GM10248 (cell line): ENCODE measurements around the gene ENGASE.
"Not testable (repeated sequence)": the region's sequence is repeated elsewhere in the genome, so short reads cannot be mapped to it uniquely, and the experiment has no call there.

Experiments
- CTCF ChIA-PET: fragments of 300-600 bp; sonication (Branson Sonifier 250); formaldehyde crosslinking; extraction: SDS; loops from one replicate; lab custom pipeline; 2021; ENCODE audit warnings: antibody characterized with exemption; lab: Yijun Ruan, JAX
- POLR2A ChIA-PET: fragments of 350-650 bp; sonication (Branson Sonifier 250); formaldehyde crosslinking; extraction: SDS; loops from one replicate; lab custom pipeline; 2020; ENCODE audit warnings: antibody characterized with exemption; lab: Yijun Ruan, JAX
- DNase-seq: peaks from one replicate; pipeline ENCODE4 v3.0.0; 2012; ENCODE audit errors: extremely low spot score
- CTCF ChIP-seq: IDR thresholded peaks from 2 replicates; pipeline ENCODE4 v1.5.1; 2012; ENCODE audit warnings: mild to moderate bottlenecking, low read depth; ENCODE audit errors: extremely low read depth, missing control alignments, control extremely low read depth

ENGASE gene

GRCh38 chr17:79073706-79074088, 927 bp upstream of the ENGASE start:
- no peak for DNase-seq
- ChIA-PET POLR2A (no interaction called here), CTCF (interaction anchor here (1.2 to 2.9 kb wide), 6 partner anchors 8 to 318 kb away, joined by 7 to 15 read pairs (median 11); no protein-coding TSS in a partner anchor)
- no peak for TF ChIP-seq CTCF

GRCh38 chr17:79074121-79074648, 439 bp upstream of the ENGASE start:
- ChIA-PET CTCF (interaction anchor here (0.8 to 2.9 kb wide), 8 partner anchors 8 to 319 kb away, joined by 3 to 15 read pairs (median 8); no protein-coding TSS in a partner anchor), POLR2A (interaction anchor here (0.8 to 1.0 kb wide), 3 partner anchors 12 to 314 kb away, joined by 3 to 5 read pairs (median 4); partner anchors contain the start of gene CANT1)
- DNase-seq: not testable (repeated sequence)

GRCh38 chr17:79075446-79075750, 774 bp downstream of the ENGASE start:
- TF ChIP-seq CTCF: no peak
- ChIA-PET CTCF (interaction anchor here (2.2 to 2.9 kb wide), 3 partner anchors 12 to 316 kb away, joined by 10 to 13 read pairs (median 12); no protein-coding TSS in a partner anchor), POLR2A (no interaction called here)
- DNase-seq: no peak

GRCh38 chr17:79075861-79076406, 1.3 kb downstream of the ENGASE start:
- ChIA-PET CTCF (interaction anchor here (0.8 to 2.9 kb wide), 6 partner anchors 9 to 316 kb away, joined by 3 to 13 read pairs (median 6); no protein-coding TSS in a partner anchor), POLR2A (no interaction called here)
- no peak for DNase-seq
- no peak for TF ChIP-seq CTCF

GRCh38 chr17:79077587-79077986, 3.0 kb downstream of the ENGASE start:
- CTCF ChIA-PET: interaction anchor here (1.4 to 2.6 kb wide), 3 partner anchors 10 to 315 kb away, joined by 6 to 13 read pairs (median 7); no protein-coding TSS in a partner anchor
- TF ChIP-seq CTCF: no peak
- POLR2A ChIA-PET: no interaction called here
- no peak for DNase-seq

- TF ChIP-seq CTCF: no peak
- DNase-seq: no peak
- ChIA-PET CTCF (interaction anchor here (1.2 to 2.6 kb wide), 4 partner anchors 9 to 314 kb away, joined by 3 to 13 read pairs (median 6); no protein-coding TSS in a partner anchor), POLR2A (no interaction called here)
These were observed 4.0 kb downstream of the ENGASE start for GRCh38 chr17:79078476-79079190.
